Activated CD4-positive, alpha-beta T cell treated with anti-CD3 and anti-CD28 coated beads, Interleukin-2, amount 10 ng/mL, durations not matched to agents 24 days and 14 days (primary cell): Measurements from ENCODE around the gene RPS23. TPM values are rescaled to one million over a fixed set of nuclear protein-coding genes. Genes with fewer than 3 reads are reported as not detected.

ENCODE experiments used
- DNase-seq: peaks from one replicate; pipeline ENCODE4 v3.0.0; 2022
- H3K27ac Mint-ChIP-seq: one replicate; pipeline ENCODE4 v1.8.0; 2022; ENCODE audit warnings: mild to moderate bottlenecking, mixed read lengths
- H3K27me3 Mint-ChIP-seq: one replicate; pipeline ENCODE4 v1.8.0; 2022; ENCODE audit warnings: mixed read lengths
- H3K36me3 Mint-ChIP-seq: one replicate; pipeline ENCODE4 v1.8.0; 2022; ENCODE audit warnings: low read depth, mild to moderate bottlenecking, mixed read lengths
- H3K4me1 Mint-ChIP-seq: one replicate; pipeline ENCODE4 v1.8.0; 2021; ENCODE audit warnings: mixed read lengths
- H3K4me3 Mint-ChIP-seq: one replicate; pipeline ENCODE4 v1.8.0; 2022; ENCODE audit warnings: mild to moderate bottlenecking, moderate library complexity, mixed read lengths
- H3K9me3 Mint-ChIP-seq: one replicate; pipeline ENCODE4 v1.8.0; 2021; ENCODE audit warnings: mixed read lengths
- intact Hi-C: fragments of 100-400 bp; cut with micrococcal nuclease; formaldehyde crosslinking; loops from one replicate; pipeline ENCODE4 v1.15.1; 2023
- total RNA-seq: library from RNA; stranded (reverse); gene quantifications from 2 replicates; pipeline ENCODE4 v1.2.3, GENCODE V29; 2022

The RPS23 gene
- total RNA-seq, 1 donor from 2014 or later = 2,489 TPM

DNA sequence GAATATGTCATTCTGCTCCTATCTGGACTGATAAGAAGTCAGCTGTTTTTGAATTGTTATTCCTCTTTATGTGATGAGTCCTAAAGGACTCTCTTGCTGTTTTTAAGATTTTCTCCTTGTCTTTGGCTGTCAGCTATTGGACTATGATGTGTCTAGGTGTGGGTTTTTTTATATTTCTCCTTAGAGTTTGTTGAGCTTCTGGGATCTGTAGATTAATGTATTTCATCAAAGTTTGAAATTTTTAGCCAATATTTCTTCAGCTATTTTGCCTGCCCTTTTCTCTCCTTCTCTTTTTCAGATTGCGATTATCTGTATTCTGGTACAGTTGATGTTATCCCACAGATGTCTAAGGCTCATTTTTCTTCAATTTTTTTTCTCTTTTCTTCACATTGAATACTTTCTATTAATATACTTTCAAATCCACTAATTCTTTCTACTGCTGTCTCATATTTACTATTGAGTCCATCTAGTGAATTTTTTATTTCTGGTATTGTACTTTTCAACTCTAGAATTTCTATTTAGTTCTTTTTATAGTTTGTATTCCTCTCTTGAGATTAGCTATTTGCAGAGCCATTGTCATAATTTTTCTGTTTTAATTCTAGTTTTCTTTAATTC is 31.1 kb downstream of the RPS23 start:
- H3K27ac Mint-ChIP-seq = no peak overlapping the region

DNA sequence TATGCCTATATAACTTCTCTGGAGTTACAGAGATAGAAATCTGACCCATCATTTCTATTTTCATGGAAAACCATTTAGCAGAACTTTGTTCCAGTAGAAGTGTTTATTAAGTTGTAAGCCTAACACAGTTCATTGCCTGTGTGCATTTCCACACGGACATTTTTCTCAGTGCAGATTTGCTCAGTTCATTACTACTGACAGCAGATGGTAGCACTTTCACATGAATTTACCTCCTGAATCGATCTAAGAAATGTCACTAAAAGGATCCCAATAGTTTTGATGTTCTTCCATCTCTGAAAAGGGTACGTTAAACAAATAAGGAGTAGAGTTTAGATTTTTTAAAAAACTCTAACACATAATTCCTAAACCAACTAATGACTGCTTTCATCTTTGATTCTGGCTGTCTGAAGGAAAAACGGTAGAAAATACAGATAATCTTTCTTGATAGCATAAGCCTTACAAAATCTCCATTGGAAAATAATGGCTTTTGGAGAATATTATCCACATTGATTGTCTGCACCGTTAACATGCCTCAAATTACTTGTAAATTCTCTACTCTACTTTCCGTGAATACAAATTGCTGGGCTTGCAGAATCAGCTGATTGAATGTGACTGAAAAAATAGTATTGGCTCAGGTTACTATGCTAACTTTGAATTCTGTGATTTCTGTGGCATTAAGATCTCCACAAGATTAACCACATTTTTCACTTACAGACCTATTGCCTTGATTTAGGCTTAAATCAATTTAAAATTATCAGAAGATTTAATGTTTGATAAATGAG is 33.1 kb downstream of the RPS23 start:
- H3K4me1 Mint-ChIP-seq = no peaks in the 10 kb centered on the region
- intact Hi-C loops = no loop called here
- no peak overlapping the region for H3K27ac Mint-ChIP-seq
- no peak for DNase-seq
- peaks cover 6% of the 10 kb centered on the region for H3K9me3 Mint-ChIP-seq
- no peaks in the 10 kb centered on the region for H3K27me3 Mint-ChIP-seq
- H3K4me3 Mint-ChIP-seq = no peak overlapping the region
- no peaks in the 10 kb centered on the region for H3K36me3 Mint-ChIP-seq

More for the DNA sequence above, 31.1 kb downstream of the RPS23 start:
- intact Hi-C loops = no loop called here
- peaks cover 6% of the 10 kb centered on the region for H3K9me3 Mint-ChIP-seq
- no peak overlapping the region for H3K4me3 Mint-ChIP-seq
- H3K4me1 Mint-ChIP-seq = no peaks in the 10 kb centered on the region
- DNase-seq = no peak
- no peaks in the 10 kb centered on the region for H3K27me3 Mint-ChIP-seq
- no peaks in the 10 kb centered on the region for H3K36me3 Mint-ChIP-seq

DNA sequence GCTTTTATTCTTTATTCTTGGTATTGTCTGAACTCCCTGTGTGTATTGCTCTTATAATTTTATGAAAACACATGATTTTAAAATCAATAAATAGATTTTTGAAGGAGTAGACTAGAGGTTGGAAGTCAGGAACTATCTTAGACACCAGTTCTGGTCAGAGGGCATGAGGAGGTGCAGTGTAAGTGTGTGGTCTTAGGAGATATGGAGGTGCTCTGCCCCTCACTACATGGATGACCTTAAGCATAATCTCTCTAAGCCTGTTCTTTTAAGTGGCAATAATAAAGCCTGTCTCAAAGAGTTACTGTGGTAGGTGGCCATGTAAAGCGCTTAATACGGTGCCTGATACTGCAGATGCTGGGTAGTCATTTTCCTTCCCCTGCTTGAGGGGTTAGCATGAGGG is 34.0 kb downstream of the RPS23 start:
- Mint-ChIP-seq H3K27me3 (no peaks in the 10 kb centered on the region), H3K4me1 (no peaks in the 10 kb centered on the region), H3K27ac (no peak overlapping the region), H3K36me3 (no peaks in the 10 kb centered on the region), H3K4me3 (no peak overlapping the region), H3K9me3 (peaks cover 6% of the 10 kb centered on the region)
- no peak for DNase-seq
- intact Hi-C loops = no loop called here

DNA sequence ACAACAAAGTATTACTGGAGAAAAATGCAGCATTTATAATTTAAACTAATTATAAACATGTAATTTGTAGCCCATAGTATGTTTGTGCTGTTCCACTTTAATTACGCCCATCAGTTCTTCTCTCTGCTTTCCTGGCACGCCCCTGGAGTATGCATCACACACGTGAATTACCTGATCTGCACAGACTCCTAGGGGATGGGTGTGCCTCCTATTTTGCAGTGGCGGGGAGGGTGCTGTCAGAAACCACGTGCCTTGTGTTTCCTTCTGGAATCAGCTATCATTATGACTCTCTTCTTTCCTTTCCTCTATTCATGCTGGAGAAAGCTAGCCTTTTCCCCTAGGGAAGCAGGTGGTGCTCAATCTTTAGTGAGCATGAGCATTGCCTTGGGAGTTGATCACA is 43.3 kb downstream of the RPS23 start:
- intact Hi-C loops = no loop called here
- no peak overlapping the region for H3K27ac Mint-ChIP-seq
- no peaks in the 10 kb centered on the region for H3K27me3 Mint-ChIP-seq
- no peaks in the 10 kb centered on the region for H3K4me1 Mint-ChIP-seq
- no peaks in the 10 kb centered on the region for H3K9me3 Mint-ChIP-seq
- no peaks in the 10 kb centered on the region for H3K36me3 Mint-ChIP-seq
- H3K4me3 Mint-ChIP-seq = no peak overlapping the region
- no peak for DNase-seq

DNA sequence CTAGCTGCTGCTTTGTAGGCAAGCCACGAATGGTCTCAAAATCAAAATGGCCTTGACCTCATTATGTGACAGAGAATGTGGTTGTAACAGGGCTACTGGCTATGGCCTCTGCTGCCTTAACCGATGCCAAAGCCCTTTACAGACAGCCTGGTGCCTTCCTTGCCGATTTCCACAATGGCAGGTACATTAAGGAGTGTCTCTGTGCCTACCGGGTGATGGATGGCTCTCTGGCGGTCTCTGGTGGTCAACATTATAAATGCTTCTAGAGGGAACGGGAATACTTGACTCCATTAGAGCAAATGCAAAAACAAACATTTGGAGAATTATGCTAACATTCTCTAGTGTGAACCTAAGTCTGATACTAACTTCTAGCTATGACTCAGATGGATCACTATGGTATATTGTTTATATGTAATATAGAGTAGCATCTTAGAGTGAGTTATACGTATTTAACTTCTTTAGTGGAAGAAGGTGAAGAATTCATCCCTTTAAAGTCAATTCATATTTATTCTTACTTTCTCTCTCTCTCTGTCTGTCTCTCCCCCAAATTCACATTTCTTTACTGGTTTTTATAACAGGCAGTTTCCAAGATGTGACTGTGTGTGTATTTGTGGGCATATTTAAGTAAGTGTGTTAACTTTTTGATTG is 52.5 kb downstream of the RPS23 start:
- H3K27ac Mint-ChIP-seq = no peak overlapping the region
- peaks cover 5% of the 10 kb centered on the region for H3K27me3 Mint-ChIP-seq
- H3K4me1 Mint-ChIP-seq = peaks cover 3% of the 10 kb centered on the region
- no peaks in the 10 kb centered on the region for H3K9me3 Mint-ChIP-seq
- no peaks in the 10 kb centered on the region for H3K36me3 Mint-ChIP-seq
- H3K4me3 Mint-ChIP-seq = no peak overlapping the region
- intact Hi-C loops = loop anchor here (1.0 to 10.0 kb wide), 5 partner anchors 51 to 800 kb away; no protein-coding TSS in a partner anchor
- DNase-seq = peak; percentile 90
